Fibroblast of the aortic adventitia (primary cell): ENCODE results near the gene OASL. TPM values are rescaled to one million over a fixed set of nuclear protein-coding genes. Genes with fewer than 3 reads are reported as not detected.

ENCODE experiments used
- DNase-seq: peaks from one replicate; pipeline ENCODE4 v3.0.0-alpha.2; 2010; ENCODE audit warnings: low read depth
- H3K4me3 ChIP-seq: 2 replicates; pipeline ENCODE4 v1.5.1; 2011; ENCODE audit warnings: low read depth, mild to moderate bottlenecking, control low read depth, low read length, moderate library complexity
- total RNA-seq: library from RNA; depleted of rRNA; stranded (reverse); fragments of >200 nt; gene quantifications from 2 replicates; pipeline ENCODE4 v1.2.3, GENCODE V29; 2012; ENCODE audit warnings: low replicate concordance
- TF ChIP-seq, protein P1 (sequence below): IDR thresholded peaks from 2 replicates; pipeline ENCODE4 v1.5.1; 2011; ENCODE audit warnings: mild to moderate bottlenecking, low read length, control low read depth, inconsistent platforms; ENCODE audit not compliant: insufficient read depth

Gene OASL
- total RNA-seq, 1 donor = not detected

- TF ChIP-seq, protein P1, sequence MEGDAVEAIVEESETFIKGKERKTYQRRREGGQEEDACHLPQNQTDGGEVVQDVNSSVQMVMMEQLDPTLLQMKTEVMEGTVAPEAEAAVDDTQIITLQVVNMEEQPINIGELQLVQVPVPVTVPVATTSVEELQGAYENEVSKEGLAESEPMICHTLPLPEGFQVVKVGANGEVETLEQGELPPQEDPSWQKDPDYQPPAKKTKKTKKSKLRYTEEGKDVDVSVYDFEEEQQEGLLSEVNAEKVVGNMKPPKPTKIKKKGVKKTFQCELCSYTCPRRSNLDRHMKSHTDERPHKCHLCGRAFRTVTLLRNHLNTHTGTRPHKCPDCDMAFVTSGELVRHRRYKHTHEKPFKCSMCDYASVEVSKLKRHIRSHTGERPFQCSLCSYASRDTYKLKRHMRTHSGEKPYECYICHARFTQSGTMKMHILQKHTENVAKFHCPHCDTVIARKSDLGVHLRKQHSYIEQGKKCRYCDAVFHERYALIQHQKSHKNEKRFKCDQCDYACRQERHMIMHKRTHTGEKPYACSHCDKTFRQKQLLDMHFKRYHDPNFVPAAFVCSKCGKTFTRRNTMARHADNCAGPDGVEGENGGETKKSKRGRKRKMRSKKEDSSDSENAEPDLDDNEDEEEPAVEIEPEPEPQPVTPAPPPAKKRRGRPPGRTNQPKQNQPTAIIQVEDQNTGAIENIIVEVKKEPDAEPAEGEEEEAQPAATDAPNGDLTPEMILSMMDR = no peak
- no peak overlapping the region for H3K4me3 ChIP-seq
- DNase-seq = no peak
Observed at GRCh38 chr12:121021754-121022153, 17.3 kb downstream of the OASL start.

- TF ChIP-seq, protein P1 = no peak
- no peak overlapping the region for H3K4me3 ChIP-seq
- no peak for DNase-seq
Observed at GRCh38 chr12:121018860-121019617, 20.0 kb downstream of the OASL start.

DNA sequence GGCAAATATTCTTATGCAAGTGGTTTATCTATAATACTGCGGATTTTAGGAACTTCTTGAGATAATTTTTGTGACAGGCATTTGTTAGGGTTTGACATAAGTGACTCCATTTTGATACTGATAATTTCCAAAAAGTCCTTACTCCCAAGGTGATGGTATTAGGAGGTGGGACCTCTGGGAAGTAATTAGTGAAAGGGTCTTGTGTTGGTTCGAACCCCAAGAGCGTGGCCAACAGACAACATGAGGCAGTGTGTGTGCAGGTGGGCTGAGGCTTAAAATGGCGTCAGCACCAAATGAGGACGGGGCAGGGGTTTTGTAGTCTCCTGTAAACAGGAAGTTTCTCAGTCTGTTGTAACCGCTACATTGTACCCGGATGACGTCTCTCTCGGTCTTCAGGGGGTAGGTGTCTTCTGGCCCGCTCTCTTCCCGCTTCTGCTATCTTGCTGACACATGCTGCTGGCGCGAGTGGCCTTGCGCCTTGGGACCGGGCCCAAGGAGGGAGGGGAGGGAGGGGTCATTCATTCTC, 21.0 kb downstream of the OASL start:
- H3K4me3 ChIP-seq = no peak overlapping the region
- DNase-seq = no peak
- TF ChIP-seq, protein P1 = no peak

DNA sequence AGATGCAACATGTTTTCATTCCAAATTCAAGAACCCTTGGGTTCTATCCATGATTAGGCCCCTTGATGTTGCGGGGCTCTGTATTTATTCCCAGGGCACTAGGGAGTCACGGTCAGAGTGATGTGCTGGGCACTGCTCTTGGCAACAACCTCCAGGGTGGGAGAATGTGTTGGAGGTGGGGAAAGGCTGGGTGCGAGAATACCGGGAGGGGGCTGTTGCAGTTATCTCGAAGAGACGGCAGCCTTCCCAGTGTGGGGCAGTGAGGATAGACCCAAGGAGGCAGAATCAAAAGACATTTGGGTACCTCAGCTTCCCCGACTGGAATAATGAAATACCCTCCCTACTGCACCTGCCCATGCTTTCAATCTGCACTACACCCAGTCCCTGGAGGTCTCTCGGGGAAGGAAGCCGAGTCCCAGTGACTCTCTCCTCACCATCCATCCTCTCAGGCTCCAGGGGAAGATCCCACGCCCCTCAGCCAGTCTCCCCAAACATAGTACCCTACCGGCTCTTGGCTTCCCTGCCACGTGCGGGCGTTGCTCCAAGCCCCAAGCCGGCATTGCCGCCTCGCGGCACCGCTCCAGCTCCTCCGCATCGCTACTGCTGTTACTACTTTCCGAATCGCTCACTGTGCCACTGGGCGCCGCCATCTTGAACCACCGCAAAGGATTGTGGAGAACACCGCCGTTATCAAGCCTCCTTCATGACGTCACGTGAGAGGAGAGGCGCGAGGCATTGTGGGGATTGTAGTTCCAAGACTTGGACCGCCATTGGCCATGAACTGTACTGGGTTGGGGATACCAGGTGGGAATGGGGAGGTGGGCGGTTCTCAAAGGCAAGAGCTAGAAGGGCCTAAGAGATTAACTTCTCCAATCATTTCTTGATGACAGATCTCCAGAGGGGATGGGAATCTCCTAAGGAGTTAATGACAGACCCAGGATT, 22.9 kb downstream of the OASL start, which contains the start of gene C12orf43:
TSS of gene C12orf43 (minus strand) at position 663 of the 942 bp plus-strand sequence. CDS start at position 650, 13 bp downstream.
- H3K4me3 ChIP-seq = peak within 1 kb of the TSS; percentile 97
- peak; percentile 88 for DNase-seq
- TF ChIP-seq, protein P1 = no peak

DNA sequence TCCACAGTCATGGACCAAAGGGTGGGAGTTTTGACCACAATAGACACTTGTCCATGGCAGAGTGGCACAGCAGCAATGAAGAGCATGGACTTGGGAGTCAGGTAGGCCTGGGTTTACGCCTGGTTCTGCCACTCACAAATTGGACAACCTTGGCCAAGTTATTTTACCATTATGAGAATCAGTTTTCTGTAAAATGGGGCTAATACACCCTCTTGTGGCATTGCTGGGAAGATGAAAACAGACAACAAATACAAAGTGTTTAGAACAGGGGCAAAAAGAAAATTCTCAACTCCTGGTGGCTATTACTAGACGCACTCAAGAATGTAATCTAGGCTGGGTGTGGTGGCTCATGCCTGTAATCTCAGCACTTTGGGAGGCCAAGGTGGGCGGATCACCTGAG, 25.3 kb downstream of the OASL start:
- H3K4me3 ChIP-seq = no peak overlapping the region
- no peak for DNase-seq
- TF ChIP-seq, protein P1 = no peak

DNA sequence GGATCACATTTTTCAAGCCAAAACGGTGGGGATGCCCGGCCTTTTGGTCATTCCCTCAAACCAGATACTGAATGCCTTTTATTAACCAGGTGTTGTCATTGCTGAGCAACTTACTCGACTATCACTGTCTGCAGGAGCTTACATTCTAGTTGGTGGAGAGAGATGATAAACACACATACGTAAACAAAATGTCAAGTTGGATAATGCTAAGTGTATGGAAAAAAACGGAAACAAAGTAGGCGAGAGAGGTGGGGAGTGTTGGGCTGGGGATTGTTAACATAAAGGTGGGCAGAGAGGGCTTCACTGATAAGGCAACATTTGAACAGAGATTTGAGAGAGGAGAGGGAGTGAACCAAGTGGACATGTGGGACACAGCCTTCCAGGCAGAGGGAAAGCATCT, 27.2 kb downstream of the OASL start:
- no peak overlapping the region for H3K4me3 ChIP-seq
- no peak for DNase-seq
- TF ChIP-seq, protein P1 = no peak
